ENCODE results near the gene CHRNA4. TPM values are rescaled to one million over a fixed set of nuclear protein-coding genes. Genes with fewer than 3 reads are reported as not detected.

The CHRNA4 gene
- polyA plus RNA-seq, 1 of the 3 experiments (the other 2 are of a cell fraction), result not detected

DNA sequence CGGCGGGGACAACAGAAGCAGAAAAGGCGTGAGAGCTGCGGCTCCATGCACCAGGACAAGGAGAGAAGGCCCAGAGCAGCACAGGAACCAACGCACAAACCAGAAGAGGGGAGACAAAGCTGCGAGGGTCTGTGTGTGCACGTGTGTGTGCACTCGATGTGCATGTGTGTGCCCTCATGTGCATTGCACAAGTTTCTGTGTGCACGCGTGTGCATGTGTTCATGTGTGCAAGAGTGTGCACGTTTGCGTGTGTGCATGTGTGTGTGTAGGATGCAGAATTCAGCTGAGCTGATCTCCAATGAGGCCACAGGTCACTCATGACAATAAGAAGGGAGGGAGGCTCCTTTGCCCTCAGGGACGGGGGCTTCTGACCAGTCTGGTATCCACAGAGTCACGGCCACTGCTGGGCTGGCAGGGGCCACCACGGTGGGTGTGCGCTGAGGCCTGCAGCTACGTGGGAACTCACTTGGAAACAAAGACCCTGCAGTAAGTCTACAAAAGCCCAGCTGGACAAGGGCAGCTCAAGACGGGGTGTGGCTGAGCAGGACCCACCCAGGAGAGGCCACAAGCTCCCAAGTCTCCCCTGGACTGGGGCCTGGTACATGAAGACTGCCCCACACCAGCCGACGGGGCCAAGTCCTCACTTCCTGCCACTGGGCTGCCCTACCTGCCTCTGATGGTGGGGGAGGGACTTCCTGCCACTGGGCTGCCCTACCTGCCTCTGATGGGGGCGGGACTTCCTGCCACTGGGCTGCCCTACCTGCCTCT is 48.1 kb upstream of the CHRNA4 start:
- Histone ChIP-seq H4K20me1 (ENCODE audit: insufficient read depth) (no peaks in the 10 kb centered on the region), H3K27ac (ENCODE audit: low read depth in 2 of 2, low read length in 1 of 2) (no peak overlapping the region), H3K36me3 (replicated peaks in 1 of 2; ENCODE audit: control insufficient read depth in 1 of 2, insufficient read depth in 2 of 2, low read length in 1 of 2) (no peaks in the 10 kb centered on the region), H3K9me3 (no peaks in the 10 kb centered on the region), H3F3A (replicated peaks; ENCODE audit: insufficient read depth) (no peaks in the 10 kb centered on the region), H3K4me1 (ENCODE audit: control insufficient read depth in 1 of 2, insufficient read depth in 2 of 2, low read depth in 1 of 2, low read length in 1 of 2) (peaks cover 0 to 15% of the 10 kb centered on the region in 2 experiments; a peak in 1 of 4 replicates), H3K4me2 (no peak overlapping the region), H3K9ac (no peak overlapping the region), H3K9me2 (no peaks in the 10 kb centered on the region), H3K4me3 (ENCODE audit: low read depth in 2 of 2, low read length in 1 of 2) (no peak overlapping the region), H3K79me2 (ENCODE audit: insufficient read depth) (no peaks in the 10 kb centered on the region), H2AFZ (ENCODE audit: low read depth) (no peak overlapping the region), H3K27me3 (ENCODE audit: insufficient read depth) (no peaks in the 10 kb centered on the region)
- no peak for DNase-seq
- CTCF ChIA-PET, result interaction anchor here (1.8 kb wide), 1 partner anchor 100 kb away, joined by 7 read pairs; no protein-coding TSS in a partner anchor
- WGBS (ENCODE audit: low lambda C conversion rate), result 74% methylated on average over 16 of the region's 21 CpGs
- POLR2A ChIA-PET, result no interaction called here
- TF ChIP-seq REST (IDR thresholded peaks at IDR 0.05; ENCODE audit: low read depth, low read length) (no peak), RCOR1 (IDR thresholded peaks at IDR 0.05; ENCODE audit: low read length) (no peak), NRF1 (IDR thresholded peaks at IDR 0.05; ENCODE audit: low read depth, low read length) (no peak)

DNA sequence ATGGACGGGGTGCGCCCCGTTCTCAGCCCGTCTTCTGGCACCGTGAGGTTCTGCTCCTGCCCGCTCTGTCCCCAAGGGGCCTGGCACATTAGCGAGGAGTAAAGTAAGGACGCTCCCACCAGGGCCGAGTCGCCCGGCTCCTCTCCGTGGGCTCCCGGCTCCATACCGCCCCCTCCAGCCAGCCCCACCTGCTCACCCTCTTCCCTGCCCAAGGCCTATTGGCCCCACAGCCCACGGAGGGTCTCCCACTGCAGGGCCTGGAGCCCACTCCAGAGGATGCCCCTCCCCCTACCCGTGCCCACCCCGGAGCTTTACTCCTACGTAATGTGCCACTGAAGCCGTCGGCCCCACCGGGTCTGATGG is 47.5 kb upstream of the CHRNA4 start:
- no peaks in the 10 kb centered on the region for H4K20me1 ChIP-seq (ENCODE audit: insufficient read depth)
- POLR2A ChIA-PET, result no interaction called here
- WGBS (ENCODE audit: low lambda C conversion rate), result 43% methylated on average over 8 of the region's 21 CpGs
- no peak for DNase-seq
- no peak overlapping the region for H2AFZ ChIP-seq (ENCODE audit: low read depth)
- H3K9me2 ChIP-seq, result no peaks in the 10 kb centered on the region
- no peaks in the 10 kb centered on the region for H3K79me2 ChIP-seq (ENCODE audit: insufficient read depth)
- H3K4me1 ChIP-seq (ENCODE audit: control insufficient read depth in 1 of 2, insufficient read depth in 2 of 2, low read depth in 1 of 2, low read length in 1 of 2), result peaks cover 0 to 17% of the 10 kb centered on the region in 2 experiments; a peak in 1 of 4 replicates
- no peak overlapping the region for H3K9ac ChIP-seq
- H3K9me3 ChIP-seq, result no peaks in the 10 kb centered on the region
- no peaks in the 10 kb centered on the region for H3K27me3 ChIP-seq (ENCODE audit: insufficient read depth)
- no peaks in the 10 kb centered on the region for H3F3A ChIP-seq (replicated peaks; ENCODE audit: insufficient read depth)
- CTCF ChIA-PET, result interaction anchor here (1.8 kb wide), 1 partner anchor 99 kb away, joined by 7 read pairs; no protein-coding TSS in a partner anchor
- no peak overlapping the region for H3K27ac ChIP-seq (ENCODE audit: low read depth in 2 of 2, low read length in 1 of 2)
- H3K4me3 ChIP-seq (ENCODE audit: low read depth in 2 of 2, low read length in 1 of 2), result no peak overlapping the region
- no peak overlapping the region for H3K4me2 ChIP-seq
- H3K36me3 ChIP-seq (replicated peaks in 1 of 2; ENCODE audit: control insufficient read depth in 1 of 2, insufficient read depth in 2 of 2, low read length in 1 of 2), result no peaks in the 10 kb centered on the region
- TF ChIP-seq TAF1 (IDR thresholded peaks at IDR 0.05; ENCODE audit: borderline replicate concordance, low read depth, low read length), result no peak
- TF ChIP-seq MEF2A (IDR thresholded peaks at IDR 0.05; ENCODE audit: borderline replicate concordance, low read depth), result no peak
- no peak for TF ChIP-seq GABPA (IDR thresholded peaks at IDR 0.05; ENCODE audit: low read depth)
- TF ChIP-seq YY1 (IDR thresholded peaks at IDR 0.05; ENCODE audit: low read depth), result no peak
- TF ChIP-seq MAX (IDR thresholded peaks at IDR 0.05; ENCODE audit: low read depth), result no peak
- TF ChIP-seq FOXM1 (IDR thresholded peaks at IDR 0.05; ENCODE audit: low read depth), result no peak
- TF ChIP-seq RAD21 (IDR thresholded peaks at IDR 0.05; ENCODE audit: low read length), result no peak
- no peak for TF ChIP-seq EP300 (IDR thresholded peaks at IDR 0.05; ENCODE audit: borderline replicate concordance in 1 of 2, low read depth in 1 of 2, low read length in 1 of 2)
- no peak for TF ChIP-seq REST (IDR thresholded peaks at IDR 0.05; ENCODE audit: low read depth, low read length)
- TF ChIP-seq TCF12 (IDR thresholded peaks at IDR 0.05), result no peak
- no peak for TF ChIP-seq CTCF (IDR thresholded peaks at IDR 0.05)
- no peak for TF ChIP-seq ZBTB33 (IDR thresholded peaks at IDR 0.05; ENCODE audit: borderline replicate concordance, low read depth)
- TF ChIP-seq SMC3 (IDR thresholded peaks at IDR 0.05; ENCODE audit: low read depth, low read length), result no peak

All from SK-N-SH (cell line).